Fibroblast of lung (primary cell): ENCODE results near the gene TCEAL1. TPM values are rescaled to one million over a fixed set of nuclear protein-coding genes. Genes with fewer than 3 reads are reported as not detected.

Source experiments
- DNase-seq, 2 donors: peaks; one replicate each; pipeline versions ENCODE4 v3.0.0 to v3.0.0-alpha.2; 2010; ENCODE audit warnings: low read depth in 2 of 2
- H2AFZ ChIP-seq: 2 replicates; pipeline ENCODE4 v1.5.1; 2012; ENCODE audit warnings: low read length, control low read depth, inconsistent platforms
- H3K27ac ChIP-seq: 2 replicates; pipeline ENCODE4 v1.5.1; 2011; ENCODE audit warnings: low read length, control low read depth; ENCODE audit not compliant: insufficient read depth
- H3K27me3 ChIP-seq: 2 replicates; pipeline ENCODE4 v1.5.1; 2011; ENCODE audit warnings: mild to moderate bottlenecking, low read length; ENCODE audit not compliant: control insufficient read depth, insufficient read depth
- H3K36me3 ChIP-seq: 2 replicates; pipeline ENCODE4 v1.5.1; 2011; ENCODE audit warnings: low read length; ENCODE audit not compliant: control insufficient read depth, insufficient read depth
- H3K4me1 ChIP-seq: 2 replicates; pipeline ENCODE4 v1.5.1; 2011; ENCODE audit warnings: low read length; ENCODE audit not compliant: control insufficient read depth, insufficient read depth; ENCODE audit errors: extremely low read depth
- H3K4me2 ChIP-seq: 2 replicates; pipeline ENCODE4 v1.5.1; 2011; ENCODE audit warnings: low read length, control low read depth; ENCODE audit not compliant: insufficient read depth; ENCODE audit errors: extremely low read depth
- H3K4me3 ChIP-seq, 4 experiments: fragments of 200-600 bp in 1 of 4; sonication (generic) in 1 of 4; replicated peaks in 1 of 4; 2 replicates each; pipeline ENCODE4 v1.5.1; 2011 to 2016; ENCODE audit warnings: low read length in 4 of 4, low read depth in 3 of 4, mild to moderate bottlenecking in 3 of 4, control low read depth in 2 of 4, inconsistent platforms in 1 of 4, mixed read lengths in 1 of 4; ENCODE audit not compliant: insufficient read depth in 1 of 4; ENCODE audit errors: control extremely low read depth in 1 of 4
- H3K79me2 ChIP-seq: 2 replicates; pipeline ENCODE4 v1.5.1; 2012; ENCODE audit warnings: mild to moderate bottlenecking, low read length, inconsistent platforms; ENCODE audit not compliant: control insufficient read depth, insufficient read depth
- H3K9ac ChIP-seq: 2 replicates; pipeline ENCODE4 v1.5.1; 2011; ENCODE audit warnings: mild to moderate bottlenecking, low read length, control low read depth; ENCODE audit not compliant: insufficient read depth
- H3K9me3 ChIP-seq: 2 replicates; pipeline ENCODE4 v1.5.1; 2012; ENCODE audit warnings: low read depth, low read length; ENCODE audit not compliant: control insufficient read depth, insufficient read depth
- H4K20me1 ChIP-seq: 2 replicates; pipeline ENCODE4 v1.5.1; 2011; ENCODE audit warnings: low read length; ENCODE audit not compliant: control insufficient read depth, insufficient read depth; ENCODE audit errors: extremely low read depth
- CTCF ChIP-seq, 2 donors: IDR thresholded peaks in 1 of 2; conservative IDR thresholded peaks in 1 of 2; 1 replicate in 1 of 2; 2 replicates in 1 of 2; pipeline ENCODE4 v1.5.1; 2011 to 2012; ENCODE audit warnings: low read length in 2 of 2, control low read depth in 1 of 2, inconsistent platforms in 1 of 2, low read depth in 1 of 2, mild to moderate bottlenecking in 1 of 2
- EZH2 ChIP-seq: IDR thresholded peaks from 2 replicates; pipeline ENCODE4 v1.5.1; 2012; ENCODE audit warnings: low read length, control low read depth, mild to moderate bottlenecking; ENCODE audit errors: missing control alignments
- polyA minus RNA-seq: library from RNA; depleted of rRNA, polyadenylated mRNA; stranded (reverse); fragments of >200 nt; gene quantifications from 2 replicates; pipeline ENCODE4 v1.2.3, GENCODE V29; 2011; ENCODE audit warnings: low replicate concordance
- polyA plus RNA-seq, 2 donors: library from polyadenylated mRNA; depleted of rRNA in 1 of 2; stranded (reverse) in 1 of 2; unstranded in 1 of 2; fragments of >200 nt; gene quantifications; 2 replicates each; pipeline ENCODE4 v1.2.1, GENCODE V29; 2011 to 2012; ENCODE audit warnings: missing spikeins in 1 of 2
- total RNA-seq: library from RNA; depleted of rRNA; stranded (reverse); fragments of >200 nt; gene quantifications from 2 replicates; pipeline ENCODE4 v1.2.1, GENCODE V29; 2014

TCEAL1 gene, protein sequence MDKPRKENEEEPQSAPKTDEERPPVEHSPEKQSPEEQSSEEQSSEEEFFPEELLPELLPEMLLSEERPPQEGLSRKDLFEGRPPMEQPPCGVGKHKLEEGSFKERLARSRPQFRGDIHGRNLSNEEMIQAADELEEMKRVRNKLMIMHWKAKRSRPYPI
- total RNA-seq = 35.5 and 37.5 TPM in 2 replicates
- 24.5 and 28.5 TPM in 2 replicates for polyA plus RNA-seq
- polyA plus RNA-seq (2012) = 17.5 and 20.2 TPM in 2 replicates
- 0.43 and 8.9 TPM in 2 replicates for polyA minus RNA-seq

GRCh38 chrX:103628386-103629317 is at the start of gene TCEAL1:
TSS of gene TCEAL1 (plus strand) at chrX:103628975. CDS start at chrX:103629917, 942 bp downstream.
- Histone ChIP-seq H3K4me1 (no peaks in the 10 kb centered on the region), H3K27ac (peak within 1 kb of the TSS; percentile 74), H3K9ac (peak within 1 kb of the TSS; percentile 65), H3K36me3 (no peaks in the 10 kb centered on the region), H4K20me1 (no peaks in the 10 kb centered on the region), H3K4me2 (peak within 1 kb of the TSS; percentile 89), H3K4me3 (peak within 1 kb of the TSS; percentile 64 to 75 (median 71)), H3K27me3 (no peaks in the 10 kb centered on the region), H3K79me2 (peaks cover 2% of the 10 kb centered on the region), H2AFZ (peak within 1 kb of the TSS; percentile 91), H3K9me3 (no peaks in the 10 kb centered on the region)
- TF ChIP-seq EZH2 (no peak), CTCF (conservative IDR thresholded peaks at IDR 0.05 in 1 of 2, IDR thresholded peaks at IDR 0.05 in 1 of 2; ENCODE audit: low read depth in 1 of 2, low read length in 2 of 2) (no peak)
- DNase-seq = peak; percentile 45 to 52

GRCh38 chrX:103584596-103584995 is 44.2 kb upstream of the TCEAL1 start:
- no peak overlapping the region for H3K27ac ChIP-seq
- DNase-seq = peak; percentile 2 to 15
- H3K79me2 ChIP-seq = peaks cover 10% of the 10 kb centered on the region
- no peak overlapping the region for H2AFZ ChIP-seq
- no peaks in the 10 kb centered on the region for H3K27me3 ChIP-seq
- no peaks in the 10 kb centered on the region for H3K4me1 ChIP-seq
- peaks cover 2% of the 10 kb centered on the region for H3K36me3 ChIP-seq
- no peaks in the 10 kb centered on the region for H3K9me3 ChIP-seq
- no peaks in the 10 kb centered on the region for H4K20me1 ChIP-seq
- peak overlapping the region; percentile 8 for H3K4me2 ChIP-seq
- TF ChIP-seq CTCF (conservative IDR thresholded peaks at IDR 0.05 in 1 of 2, IDR thresholded peaks at IDR 0.05 in 1 of 2; ENCODE audit: low read depth in 1 of 2, low read length in 2 of 2) = no peak
- no peak for TF ChIP-seq EZH2
- H3K9ac ChIP-seq = no peak overlapping the region
- peak overlapping the region in 2 of 4 experiments; percentile 72 to 73 for H3K4me3 ChIP-seq
